Caco-2 (cell line): ENCODE results near the gene TRPM8. TPM values are rescaled to one million over a fixed set of nuclear protein-coding genes. Genes with fewer than 3 reads are reported as not detected.

Experiments
- BruUV-seq: library from RNA; stranded (reverse); fragments of 400-500 nt; replicated peaks from 2 replicates; lab custom pipeline; 2021; lab: Mats Ljungman, UMichigan
- CTCF ChIA-PET: fragments of 300-600 bp; sonication (Branson Sonifier 250); formaldehyde crosslinking; loops from one replicate; lab custom pipeline; 2022; ENCODE audit warnings: antibody characterized with exemption; lab: Charles Lee
- POLR2A ChIA-PET: fragments of 300-600 bp; sonication (Branson Sonifier 250); formaldehyde crosslinking; loops from one replicate; lab custom pipeline; 2022; ENCODE audit warnings: antibody characterized with exemption; lab: Charles Lee
- DNase-seq, 2 experiments: peaks; one replicate each; pipeline versions ENCODE4 v3.0.0 to v3.0.0-alpha.2; 2020 to 2022
- H3K27me3 ChIP-seq: replicated peaks from 2 replicates; pipeline ENCODE4 v1.6.0; 2011; ENCODE audit warnings: low read length; ENCODE audit not compliant: control insufficient read depth, insufficient read depth
- H3K36me3 ChIP-seq: 2 replicates; pipeline ENCODE4 v1.5.1; 2011; ENCODE audit warnings: low read length; ENCODE audit not compliant: control insufficient read depth, insufficient read depth
- H3K4me1 ChIP-seq: fragments of 250-450 bp; sonication (Bioruptor Pico); 2 replicates; pipeline ENCODE4 v1.5.1; 2020; ENCODE audit warnings: mild to moderate bottlenecking
- H3K4me3 ChIP-seq: 2 replicates; pipeline ENCODE4 v1.5.1; 2011; ENCODE audit warnings: low read depth, mild to moderate bottlenecking, control low read depth, low read length
- H3K9me3 ChIP-seq: fragments of 250-450 bp; sonication (Bioruptor Pico); 2 replicates; pipeline ENCODE4 v1.5.1; 2020; ENCODE audit warnings: mild to moderate bottlenecking, moderate library complexity
- H3K27ac Mint-ChIP-seq: one replicate; pipeline ENCODE4 v1.8.0; 2022; ENCODE audit warnings: mixed read lengths; ENCODE audit not compliant: unreplicated experiment
- H3K27me3 Mint-ChIP-seq: one replicate; pipeline ENCODE4 v1.8.0; 2022; ENCODE audit warnings: mixed read lengths; ENCODE audit not compliant: insufficient read depth, unreplicated experiment
- H3K36me3 Mint-ChIP-seq: one replicate; pipeline ENCODE4 v1.8.0; 2022; ENCODE audit warnings: mild to moderate bottlenecking, mixed read lengths; ENCODE audit not compliant: insufficient read depth, unreplicated experiment
- H3K4me1 Mint-ChIP-seq: one replicate; pipeline ENCODE4 v1.8.0; 2022; ENCODE audit warnings: low read depth, mixed read lengths; ENCODE audit not compliant: unreplicated experiment
- H3K4me3 Mint-ChIP-seq: one replicate; pipeline ENCODE4 v1.8.0; 2022; ENCODE audit warnings: mild to moderate bottlenecking, moderate library complexity, mixed read lengths; ENCODE audit not compliant: unreplicated experiment
- H3K9me3 Mint-ChIP-seq: one replicate; pipeline ENCODE4 v1.8.0; 2022; ENCODE audit warnings: mixed read lengths; ENCODE audit not compliant: unreplicated experiment
- intact Hi-C: fragments of 100-400 bp; cut with micrococcal nuclease; formaldehyde crosslinking; loops from one replicate; pipeline ENCODE4 v1.10.0; 2022; ENCODE audit not compliant: unreplicated experiment
- total RNA-seq: library from RNA; stranded (reverse); gene quantifications from 2 replicates; pipeline ENCODE4 v1.2.3, GENCODE V29; 2022
- TF ChIP-seq, protein P1 (sequence below), 2 experiments: fragments of 200-600 bp in 1 of 2; IDR thresholded peaks; 1 replicate in 1 of 2; 2 replicates in 1 of 2; pipeline versions ENCODE4 v1.5.1 to v1.8.0; 2011 to 2022; ENCODE audit warnings: antibody characterized with exemption in 1 of 2, control low read depth in 1 of 2, inconsistent platforms in 1 of 2, low read depth in 1 of 2, low read length in 1 of 2, mild to moderate bottlenecking in 1 of 2, moderate library complexity in 1 of 2; ENCODE audit not compliant: insufficient read depth in 1 of 2, severe bottlenecking in 1 of 2, unreplicated experiment in 1 of 2

The TRPM8 gene
- total RNA-seq, 1 experiment from 2014 or later = not detected

DNA sequence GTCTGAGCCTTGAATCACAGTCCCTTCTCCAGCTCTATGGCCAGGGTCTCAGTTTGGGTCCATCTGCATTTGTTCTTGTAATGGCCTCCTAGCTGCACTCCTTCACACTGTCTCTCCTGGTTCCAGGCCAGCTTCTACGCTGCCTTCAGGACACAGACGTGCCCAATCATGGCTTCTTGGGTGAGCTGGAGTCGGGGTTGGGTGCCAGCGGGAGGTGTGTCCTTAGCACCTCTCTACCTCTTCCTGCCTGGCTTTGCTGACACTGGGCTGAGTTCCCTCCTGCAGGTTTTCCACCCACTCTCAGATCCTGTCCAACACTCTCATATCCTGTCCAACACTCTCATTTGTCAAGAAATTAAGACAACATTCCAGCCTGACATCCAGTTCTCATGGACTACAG lies 9.6 kb downstream of the TRPM8 start:
- Histone ChIP-seq H3K9me3 (no peaks in the 10 kb centered on the region), H3K4me1 (no peaks in the 10 kb centered on the region), H3K36me3 (no peaks in the 10 kb centered on the region), H3K4me3 (no peak overlapping the region), H3K27me3 (no peaks in the 10 kb centered on the region; the same call in 1 of the 2 replicates)
- Mint-ChIP-seq H3K27ac (no peak overlapping the region), H3K36me3 (no peaks in the 10 kb centered on the region), H3K4me1 (no peaks in the 10 kb centered on the region), H3K4me3 (no peak overlapping the region), H3K27me3 (peaks cover 32% of the 10 kb centered on the region), H3K9me3 (no peaks in the 10 kb centered on the region)
- ChIA-PET CTCF (no interaction called here), POLR2A (no interaction called here)
- DNase-seq = no peak
- intact Hi-C loops = no loop called here
- TF ChIP-seq, protein P1, sequence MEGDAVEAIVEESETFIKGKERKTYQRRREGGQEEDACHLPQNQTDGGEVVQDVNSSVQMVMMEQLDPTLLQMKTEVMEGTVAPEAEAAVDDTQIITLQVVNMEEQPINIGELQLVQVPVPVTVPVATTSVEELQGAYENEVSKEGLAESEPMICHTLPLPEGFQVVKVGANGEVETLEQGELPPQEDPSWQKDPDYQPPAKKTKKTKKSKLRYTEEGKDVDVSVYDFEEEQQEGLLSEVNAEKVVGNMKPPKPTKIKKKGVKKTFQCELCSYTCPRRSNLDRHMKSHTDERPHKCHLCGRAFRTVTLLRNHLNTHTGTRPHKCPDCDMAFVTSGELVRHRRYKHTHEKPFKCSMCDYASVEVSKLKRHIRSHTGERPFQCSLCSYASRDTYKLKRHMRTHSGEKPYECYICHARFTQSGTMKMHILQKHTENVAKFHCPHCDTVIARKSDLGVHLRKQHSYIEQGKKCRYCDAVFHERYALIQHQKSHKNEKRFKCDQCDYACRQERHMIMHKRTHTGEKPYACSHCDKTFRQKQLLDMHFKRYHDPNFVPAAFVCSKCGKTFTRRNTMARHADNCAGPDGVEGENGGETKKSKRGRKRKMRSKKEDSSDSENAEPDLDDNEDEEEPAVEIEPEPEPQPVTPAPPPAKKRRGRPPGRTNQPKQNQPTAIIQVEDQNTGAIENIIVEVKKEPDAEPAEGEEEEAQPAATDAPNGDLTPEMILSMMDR (IDR thresholded peaks at IDR 0.05; ENCODE audit: insufficient read depth in 1 of 2, low read depth in 1 of 2, low read length in 1 of 2, severe bottlenecking in 1 of 2, unreplicated experiment in 1 of 2) = no peak
- BruUV-seq = no TSS peak

DNA sequence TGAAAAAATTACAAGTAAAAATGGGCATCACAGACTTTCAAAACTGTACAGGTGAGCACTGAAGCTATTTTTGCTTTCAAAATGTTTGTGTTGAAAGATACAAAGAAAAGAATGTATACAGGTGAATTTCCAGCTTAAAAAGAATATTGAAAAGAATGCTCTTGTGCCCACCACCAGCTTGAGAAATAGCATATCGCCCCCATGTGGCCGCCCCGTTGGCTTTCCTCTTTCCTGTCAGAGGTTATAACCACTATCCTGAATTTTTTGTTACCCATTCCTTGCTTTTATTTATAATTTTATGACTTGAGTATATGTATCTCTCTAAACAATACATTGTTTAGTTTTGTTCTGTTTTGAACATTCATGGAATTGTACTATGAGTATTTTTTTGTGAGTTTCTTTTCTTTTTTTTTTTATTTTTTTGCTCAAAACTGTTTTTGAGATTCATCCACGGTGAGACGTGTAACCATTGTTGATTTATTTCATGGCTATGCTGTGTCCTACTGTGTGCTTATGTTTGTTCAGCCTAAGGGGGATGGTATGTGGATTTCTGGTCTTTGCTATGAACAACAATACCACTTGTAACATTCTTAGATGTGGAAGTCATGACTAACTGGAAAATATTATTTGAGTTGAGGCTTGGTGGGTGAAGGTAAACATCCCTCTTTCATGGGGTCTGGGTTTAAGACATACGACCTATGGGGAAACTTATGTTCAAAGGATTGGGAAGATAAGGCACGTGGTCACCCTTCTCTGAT lies 11.6 kb downstream of the TRPM8 start:
- H3K27ac Mint-ChIP-seq = no peak overlapping the region
- no TSS peak for BruUV-seq
- H3K36me3 Mint-ChIP-seq = no peaks in the 10 kb centered on the region
- no peaks in the 10 kb centered on the region for H3K9me3 ChIP-seq
- no peaks in the 10 kb centered on the region for H3K4me1 ChIP-seq
- H3K4me1 Mint-ChIP-seq = no peaks in the 10 kb centered on the region
- DNase-seq = peak; percentile 18 to 35
- H3K9me3 Mint-ChIP-seq = no peaks in the 10 kb centered on the region
- POLR2A ChIA-PET = no interaction called here
- H3K27me3 ChIP-seq = no peaks in the 10 kb centered on the region; the same call in 1 of the 2 replicates
- peaks cover 30% of the 10 kb centered on the region for H3K27me3 Mint-ChIP-seq
- CTCF ChIA-PET = interaction anchor here (0.6 kb wide), 2 partner anchors 48 to 136 kb away, joined by 3 read pairs; no protein-coding TSS in a partner anchor
- TF ChIP-seq, protein P1 (IDR thresholded peaks at IDR 0.05; ENCODE audit: insufficient read depth in 1 of 2, low read depth in 1 of 2, low read length in 1 of 2, severe bottlenecking in 1 of 2, unreplicated experiment in 1 of 2) = peak in 1 of 2 experiments; percentile 50
- H3K4me3 ChIP-seq = no peak overlapping the region
- no peak overlapping the region for H3K4me3 Mint-ChIP-seq
- H3K36me3 ChIP-seq = no peaks in the 10 kb centered on the region
- intact Hi-C loops = no loop called here

DNA sequence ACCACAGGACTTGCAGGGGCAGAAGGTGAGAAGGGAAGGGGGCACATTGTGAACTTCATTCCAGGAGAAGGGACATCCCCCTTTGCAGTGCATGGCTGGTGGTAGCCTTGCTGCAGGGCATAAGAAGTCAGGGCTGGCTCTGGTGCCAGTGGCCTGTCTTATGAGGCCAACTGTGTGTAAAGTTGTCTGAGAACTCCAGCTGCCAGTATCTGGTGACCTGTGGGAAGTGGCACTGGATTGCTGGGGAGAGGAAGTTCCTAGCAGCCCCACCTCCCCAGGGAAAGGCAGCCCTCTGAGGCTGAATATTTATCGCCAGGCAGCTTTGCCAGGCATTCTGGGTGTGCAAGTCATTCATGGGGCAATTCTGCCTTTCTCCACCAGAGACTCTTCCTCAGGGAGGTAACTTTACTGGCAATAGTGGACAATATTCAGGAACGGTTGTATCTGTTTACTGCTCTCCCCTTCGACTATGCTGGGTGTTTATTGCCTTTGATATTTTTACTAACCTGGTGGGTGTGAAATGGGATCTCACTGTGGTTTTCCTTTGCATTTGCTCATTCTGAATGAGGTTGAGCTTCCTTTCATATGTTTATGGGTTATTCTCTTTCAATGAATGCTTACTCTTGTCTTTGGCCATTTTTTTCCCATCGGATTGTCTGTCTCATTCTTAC lies 12.3 kb downstream of the TRPM8 start:
- no peak overlapping the region for H3K27ac Mint-ChIP-seq
- intact Hi-C loops = no loop called here
- POLR2A ChIA-PET = no interaction called here

More for the DNA sequence above, 12.3 kb downstream of the TRPM8 start:
- CTCF ChIA-PET = no interaction called here
- Mint-ChIP-seq H3K4me3 (no peak overlapping the region), H3K27me3 (peaks cover 26% of the 10 kb centered on the region), H3K9me3 (no peaks in the 10 kb centered on the region), H3K36me3 (no peaks in the 10 kb centered on the region), H3K4me1 (no peaks in the 10 kb centered on the region)
- TF ChIP-seq, protein P1 (IDR thresholded peaks at IDR 0.05; ENCODE audit: insufficient read depth in 1 of 2, low read depth in 1 of 2, low read length in 1 of 2, severe bottlenecking in 1 of 2, unreplicated experiment in 1 of 2) = no peak
- no TSS peak for BruUV-seq
- Histone ChIP-seq H3K4me3 (no peak overlapping the region), H3K27me3 (no peaks in the 10 kb centered on the region; the same call in 1 of the 2 replicates), H3K36me3 (no peaks in the 10 kb centered on the region), H3K9me3 (no peaks in the 10 kb centered on the region), H3K4me1 (no peaks in the 10 kb centered on the region)
- no peak for DNase-seq
